PC-3 (cell line): Measurements from ENCODE around the gene SNIP1.

ENCODE experiments used
- CTCF ChIP-seq: fragments of 300-600 bp; sonication (generic); conservative IDR thresholded peaks from 2 replicates; pipeline ENCODE4 v1.5.1; 2017; ENCODE audit warnings: antibody characterized with exemption, low read depth, mild to moderate bottlenecking, low read length
- EZH2 ChIP-seq: fragments of 300-600 bp; sonication (generic); IDR thresholded peaks from one replicate; pipeline ENCODE4 v1.6.1; 2017; ENCODE audit warnings: antibody characterized with exemption, mild to moderate bottlenecking, low read length; ENCODE audit not compliant: unreplicated experiment

GRCh38 chr1:37561133-37562132 is 7.3 kb upstream of the SNIP1 start:
- no peak for TF ChIP-seq EZH2
- TF ChIP-seq CTCF, result peak; percentile 85
